ENCODE results near the gene SLC9A7.

Gene SLC9A7

DNA sequence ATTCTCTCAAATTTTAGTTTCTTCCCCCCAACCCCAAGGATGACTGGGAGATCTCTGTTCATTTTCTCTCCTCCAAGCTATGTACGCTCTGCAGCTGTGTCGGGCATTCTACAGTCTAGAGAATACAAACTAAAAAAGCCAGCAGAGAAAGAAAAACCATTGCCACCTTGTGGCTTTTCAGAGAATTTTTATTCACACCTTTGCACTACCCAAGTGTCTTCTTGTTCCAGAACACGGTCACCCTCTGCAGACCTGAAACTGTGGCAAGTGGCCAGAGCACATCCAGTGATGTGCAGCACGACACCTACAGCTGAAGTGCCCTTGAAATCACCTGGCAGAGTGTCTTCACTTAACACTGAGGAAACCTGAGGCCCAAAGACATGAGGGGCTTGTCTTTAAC, 116.8 kb downstream of the SLC9A7 start:
- peak; percentile 56 for DNase-seq

DNA sequence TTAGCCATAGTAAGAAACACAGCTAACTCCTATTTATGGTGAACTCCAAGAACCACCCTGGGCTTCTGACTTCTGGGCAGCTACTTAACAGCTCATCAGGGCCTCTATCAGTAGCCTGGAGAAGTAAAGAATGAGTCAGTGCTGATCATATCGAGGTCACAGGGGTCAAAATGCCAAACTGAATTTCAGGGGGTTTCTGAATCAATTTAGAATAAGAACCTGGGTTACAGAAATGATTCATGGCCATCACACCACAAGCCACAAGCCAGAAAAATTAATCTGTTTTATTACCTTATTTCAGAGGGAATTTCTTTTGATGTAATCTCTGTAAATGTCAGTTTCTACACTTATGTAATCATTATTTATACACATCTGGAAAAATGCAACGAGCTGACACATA, 121.0 kb downstream of the SLC9A7 start:
- DNase-seq: no peak

DNA sequence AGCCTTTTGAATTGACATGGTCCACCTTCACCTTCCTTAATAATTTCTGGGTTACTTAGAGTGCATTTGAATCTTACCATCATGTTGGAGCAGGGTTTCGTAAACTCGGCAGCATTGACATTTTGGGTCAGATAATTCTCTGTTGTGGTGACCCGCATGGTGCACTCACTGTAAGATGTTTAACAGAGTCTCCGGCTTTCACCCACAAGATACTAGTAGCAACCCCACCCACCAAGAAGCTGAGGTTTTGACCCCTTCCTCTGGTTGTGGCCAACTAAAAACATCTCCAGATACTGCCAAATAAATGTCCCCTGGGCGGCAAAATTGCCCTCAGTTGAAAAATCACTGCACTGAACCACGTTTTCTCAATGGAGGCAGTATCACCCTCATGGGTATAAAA, 122.7 kb downstream of the SLC9A7 start:
- no peak for DNase-seq

DNA sequence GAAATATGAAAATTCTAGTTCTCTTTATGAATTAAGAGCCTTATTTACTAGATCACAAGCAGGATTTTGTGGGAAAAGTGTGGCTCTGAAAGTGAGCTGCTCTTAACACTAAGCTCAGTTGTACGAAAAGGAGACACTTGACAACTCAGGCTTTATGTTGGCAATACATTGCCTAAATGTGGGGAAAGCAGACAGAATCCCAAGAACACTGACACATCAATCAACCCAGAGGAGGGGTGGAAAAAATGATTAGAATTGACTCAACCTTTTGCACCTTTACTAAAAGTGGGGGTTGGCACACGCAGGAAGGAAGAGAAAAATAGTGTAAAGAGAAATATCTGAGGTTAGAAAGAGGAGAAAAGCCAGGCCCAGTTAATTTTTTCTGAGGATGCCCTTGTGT, 123.7 kb downstream of the SLC9A7 start:
- DNase-seq: no peak

DNA sequence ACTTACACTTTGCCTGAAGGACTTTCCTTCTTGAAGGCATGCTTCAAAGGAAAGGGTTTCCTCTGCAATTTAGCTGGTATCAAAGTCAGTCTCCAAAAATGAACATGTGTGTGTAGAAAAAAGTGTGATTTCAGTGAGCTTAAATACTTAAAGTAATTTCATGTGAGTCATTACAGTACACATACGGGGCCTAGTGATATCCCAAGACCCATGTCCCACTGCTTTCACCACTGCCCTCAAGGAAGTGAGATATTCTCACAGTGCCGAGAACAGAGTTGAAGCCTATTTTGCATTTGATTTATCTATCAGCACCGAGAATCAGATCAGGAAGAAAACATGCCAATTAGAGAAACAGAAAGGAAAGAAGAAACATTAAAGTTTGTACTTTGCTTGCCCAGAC, 124.3 kb downstream of the SLC9A7 start:
- no peak for DNase-seq

DNA sequence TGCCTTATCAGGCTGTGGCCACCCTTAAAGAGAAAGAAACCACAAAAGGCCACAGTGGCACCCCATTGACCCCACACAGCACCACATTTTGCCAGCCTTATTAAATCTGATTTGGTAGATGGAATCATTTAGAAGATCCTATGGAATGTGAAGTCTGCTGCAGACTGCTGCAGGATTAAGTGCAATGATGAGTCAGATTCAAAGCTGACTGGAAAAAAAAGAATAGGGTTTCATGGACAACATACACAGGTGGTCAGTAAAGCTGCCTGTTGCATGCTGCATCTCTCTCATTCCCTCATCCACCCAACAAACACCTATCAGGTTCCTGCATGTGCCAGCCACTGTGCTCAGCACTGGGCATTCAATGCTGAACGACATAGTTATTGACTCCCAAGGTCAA, 128.8 kb downstream of the SLC9A7 start:
- no peak for DNase-seq

DNA sequence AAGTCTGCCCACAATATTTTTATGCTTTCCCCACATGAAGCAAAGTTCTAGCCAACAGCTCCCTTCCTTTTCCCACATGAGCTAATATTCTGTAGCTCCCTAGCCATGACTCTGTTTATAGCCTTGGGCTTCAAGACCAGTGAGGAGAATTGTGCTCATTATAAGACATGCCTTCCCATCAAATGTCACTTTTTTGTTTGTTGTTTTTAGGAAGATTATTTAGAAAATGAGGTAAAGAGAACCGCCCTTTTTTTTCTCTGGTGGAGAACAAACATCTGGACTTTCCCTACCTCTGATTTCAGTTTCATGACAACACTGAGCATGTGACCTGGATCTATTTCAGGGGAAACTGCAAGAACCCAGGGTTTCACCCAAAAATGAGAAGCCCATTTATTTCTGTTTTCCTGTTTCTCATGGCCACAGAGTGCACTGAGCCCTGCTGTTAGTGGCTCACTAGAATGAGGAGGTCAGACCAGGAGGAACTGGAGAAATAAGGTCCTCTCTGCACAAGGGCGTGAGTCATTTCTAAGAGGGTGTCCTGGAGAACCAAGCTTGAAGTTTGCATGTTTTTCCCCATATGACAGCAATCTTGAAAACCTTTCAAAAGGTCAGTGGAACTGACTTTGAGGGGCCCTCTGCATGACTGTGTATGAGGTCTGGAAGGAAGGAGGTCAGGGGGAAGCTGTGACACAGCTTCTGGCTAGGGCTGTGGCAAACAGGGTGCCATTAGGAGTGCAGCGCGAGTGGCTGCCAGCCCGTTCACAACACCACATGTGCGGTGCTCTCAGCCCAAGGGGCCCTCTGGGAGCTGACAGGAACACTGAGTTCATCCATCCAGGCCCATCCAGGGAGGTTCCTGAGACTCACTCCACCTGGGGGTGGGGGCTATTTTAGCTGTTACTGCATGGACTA, 130.2 kb downstream of the SLC9A7 start:
- DNase-seq: peak; percentile 15

DNA sequence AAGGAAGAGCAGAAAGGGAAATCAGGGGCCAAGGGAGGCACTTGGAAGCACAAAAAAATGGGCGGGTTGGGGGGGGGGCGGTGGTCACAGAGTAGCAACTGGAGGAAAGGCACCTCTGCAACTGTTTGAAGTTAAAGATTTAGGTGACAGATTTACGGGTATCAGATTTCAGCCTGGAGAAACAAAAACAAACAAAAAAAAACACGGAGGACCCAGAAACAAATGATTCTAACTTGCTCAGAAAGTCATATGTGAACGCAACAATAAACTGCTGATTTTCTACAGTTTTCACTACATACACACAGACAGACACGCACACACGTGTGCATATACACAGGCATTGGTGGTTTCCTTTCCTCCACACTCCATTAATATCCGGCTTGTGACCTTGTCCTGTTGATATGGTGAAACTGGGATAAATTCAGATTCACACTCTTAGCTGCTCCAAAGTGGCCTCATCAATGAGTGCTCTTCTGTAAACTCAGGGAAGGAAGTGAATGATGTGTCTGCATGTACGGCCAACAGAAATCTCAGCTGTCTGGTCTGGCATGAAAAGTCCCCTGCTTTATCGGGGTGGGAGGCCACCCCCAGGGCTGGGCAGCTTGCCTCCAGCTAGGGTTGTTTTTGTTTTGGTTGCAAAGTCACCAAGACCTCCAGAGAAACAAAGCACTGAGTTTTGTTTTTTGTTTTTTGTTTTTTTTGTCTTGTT, 131.1 kb downstream of the SLC9A7 start:
- no peak for DNase-seq

DNA sequence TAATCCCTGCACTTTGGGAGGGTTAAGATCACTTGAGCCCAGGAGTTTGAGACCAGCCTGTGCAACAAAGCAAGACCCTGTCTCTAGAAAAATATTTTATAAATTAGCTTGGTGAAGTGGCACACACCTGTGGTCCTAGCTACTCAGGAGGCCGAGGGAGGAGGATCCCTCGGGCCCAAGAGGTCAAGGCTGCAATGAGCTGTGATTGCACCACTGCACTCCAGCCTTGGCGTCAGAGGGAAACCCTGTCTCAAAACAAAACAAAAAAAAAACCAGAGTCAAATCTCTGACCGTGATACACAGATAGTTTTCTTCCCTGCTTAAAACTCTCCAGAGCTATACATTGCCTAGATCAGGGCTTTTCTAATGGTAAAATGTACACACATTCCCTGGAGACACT, 131.9 kb downstream of the SLC9A7 start:
- DNase-seq: no peak

DNA sequence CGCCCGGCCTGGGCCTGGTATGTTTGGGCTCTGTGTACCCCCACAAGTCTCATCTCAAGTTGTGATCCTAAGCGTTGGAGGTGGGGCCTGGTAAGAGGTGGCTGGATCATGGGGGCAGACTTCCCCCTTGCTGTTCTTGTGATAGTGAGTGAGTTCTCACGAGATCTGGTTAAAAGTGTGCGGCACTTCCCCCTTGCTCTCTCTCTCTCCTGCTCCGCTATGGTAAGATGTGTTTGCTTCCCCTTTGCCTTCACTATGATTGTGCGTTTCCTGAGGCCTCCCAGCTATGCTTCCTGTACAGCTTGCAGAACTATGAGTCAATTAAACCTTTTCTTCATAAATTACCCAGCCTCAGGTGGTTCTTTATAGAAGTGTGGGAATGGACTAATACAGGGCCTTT, 132.4 kb downstream of the SLC9A7 start:
- peak; percentile 34 for DNase-seq

DNA sequence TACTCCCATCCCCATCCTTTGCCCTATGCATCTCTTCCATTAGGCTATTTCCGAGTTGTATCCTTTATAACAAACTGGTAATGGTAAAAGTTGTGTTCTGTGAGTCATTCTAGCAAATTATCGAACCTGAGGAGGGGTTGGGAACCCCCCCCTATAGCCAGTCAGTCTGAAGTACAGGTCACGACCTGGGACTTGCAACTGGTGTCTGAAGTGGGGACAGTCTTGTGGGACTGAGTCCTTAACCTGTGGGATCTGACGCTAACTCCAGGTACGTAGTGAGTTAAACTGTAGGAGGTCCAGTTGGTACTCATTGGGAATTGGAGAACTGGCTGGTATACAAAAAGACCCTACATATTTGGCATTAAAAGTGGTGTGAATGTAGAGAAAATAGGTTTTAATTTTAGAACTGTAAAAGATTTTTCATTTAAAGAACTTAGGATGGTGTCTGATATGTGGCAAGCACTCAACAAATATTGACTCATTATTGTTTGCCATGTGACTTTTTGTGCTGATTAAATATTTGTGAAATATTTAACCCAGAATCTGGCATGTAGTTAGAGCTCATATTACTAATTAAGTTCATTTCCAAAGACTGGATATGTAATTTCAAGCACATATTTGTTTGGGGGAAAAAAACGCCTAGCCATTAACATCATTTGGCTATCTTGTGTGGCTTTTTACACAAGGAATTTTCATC, 134.7 kb downstream of the SLC9A7 start:
- DNase-seq: no peak

DNA sequence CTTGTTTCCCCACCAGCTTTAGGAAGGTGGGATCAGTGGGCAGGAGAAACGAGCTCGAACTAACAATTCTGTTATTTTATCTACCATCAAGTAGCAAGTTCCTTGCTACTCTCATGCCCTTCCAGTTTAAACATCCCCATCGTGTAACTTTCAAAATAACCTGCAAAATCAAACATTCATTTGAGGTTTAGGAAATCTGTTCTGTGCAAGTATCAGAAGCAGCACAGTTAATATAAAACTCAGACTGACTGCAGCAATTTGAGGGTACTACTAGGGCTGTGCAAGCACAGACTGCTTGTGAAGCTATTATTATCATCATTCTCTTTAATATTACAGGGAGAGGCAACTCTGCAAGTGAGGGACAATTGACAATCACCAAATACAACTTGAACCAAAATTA, 137.3 kb downstream of the SLC9A7 start:
- no peak for DNase-seq

DNA sequence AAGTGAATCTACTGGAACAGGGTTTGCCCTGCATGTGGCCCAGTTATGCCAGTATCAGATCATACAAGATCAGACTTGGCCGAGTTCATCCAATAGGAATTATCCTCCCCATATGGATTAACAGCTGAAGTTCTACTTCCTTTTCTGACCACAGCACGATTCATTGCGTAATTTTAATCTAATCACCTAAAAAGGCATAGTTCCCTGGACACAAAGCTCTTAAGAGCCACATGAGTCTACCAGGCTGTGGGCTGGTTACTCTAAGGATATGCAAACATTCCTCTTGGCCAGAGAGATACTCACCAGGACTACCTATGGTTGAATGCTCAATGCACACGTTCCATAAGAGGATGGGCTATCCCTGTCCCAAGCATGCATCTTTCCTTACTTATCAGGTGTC, 138.4 kb downstream of the SLC9A7 start:
- no peak for DNase-seq

DNA sequence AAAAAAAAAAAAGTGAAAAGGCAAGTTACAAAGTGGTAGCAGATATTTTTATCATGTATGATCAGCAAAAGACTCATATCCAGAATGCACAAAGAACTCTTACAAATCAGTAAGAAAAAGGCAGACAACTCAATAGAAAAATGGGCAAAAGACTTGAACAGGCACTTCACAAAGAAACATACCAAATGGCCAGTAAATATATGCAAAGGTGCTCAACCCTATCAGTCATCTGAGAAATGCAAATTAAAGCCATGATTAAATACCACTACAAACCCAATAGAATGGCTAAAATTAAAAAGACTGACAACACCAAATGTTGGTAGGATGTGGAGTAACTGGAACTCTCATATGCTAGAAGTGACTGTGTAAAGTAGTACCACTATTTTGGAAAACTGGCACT, 140.0 kb downstream of the SLC9A7 start:
- no peak for DNase-seq

DNA sequence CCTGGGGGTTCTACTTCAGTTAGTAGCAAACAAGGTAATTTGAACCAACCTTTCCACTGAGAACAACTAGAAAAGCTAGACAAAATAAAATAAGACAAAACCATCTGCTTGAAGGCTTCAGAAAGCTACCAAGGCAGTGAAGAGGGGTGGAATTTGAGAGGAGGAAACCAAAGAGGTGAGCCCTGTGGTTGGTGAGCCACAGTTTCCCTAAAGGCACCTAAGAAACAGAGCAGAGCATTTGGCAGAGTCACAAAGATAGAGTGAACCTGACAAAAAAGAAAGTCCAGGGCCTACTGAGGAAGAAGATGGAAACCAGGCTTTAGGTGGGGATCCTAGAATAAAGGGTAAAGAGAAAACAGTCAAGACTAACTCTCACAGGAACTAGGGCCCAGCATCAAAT, 141.0 kb downstream of the SLC9A7 start:
- no peak for DNase-seq

DNA sequence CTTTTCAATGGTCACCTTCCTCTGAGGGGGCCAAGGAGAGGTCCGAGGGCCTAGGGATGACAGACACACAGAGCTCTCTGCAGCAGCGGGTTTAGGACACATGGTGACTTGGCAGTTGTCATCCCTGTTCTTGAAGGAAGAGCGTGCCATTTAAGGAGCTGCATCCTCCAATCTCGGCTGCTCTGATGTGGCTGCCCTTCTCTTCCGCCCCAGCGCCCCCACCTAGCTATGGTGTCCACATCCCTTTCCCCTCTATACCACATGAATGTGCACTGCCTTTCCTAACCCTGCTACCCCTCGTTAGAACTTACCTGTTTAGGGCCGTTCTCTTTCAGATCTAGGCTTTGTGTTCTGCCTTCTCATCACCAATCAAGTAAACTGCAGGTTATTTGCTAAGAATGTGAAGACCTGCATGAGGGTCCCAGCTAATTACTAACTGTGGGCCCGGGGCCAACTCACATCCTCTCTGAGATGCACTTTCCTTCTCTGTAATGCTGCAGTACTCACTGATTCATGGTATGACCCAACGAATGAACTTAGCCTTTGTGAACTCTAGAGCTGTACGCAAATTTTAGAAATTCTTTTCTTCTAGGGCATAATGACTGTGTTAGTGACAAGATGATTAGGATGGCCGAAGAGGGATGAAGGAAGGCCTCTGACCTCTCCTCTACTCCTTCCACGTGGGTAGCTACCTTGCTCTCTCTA, 147.1 kb downstream of the SLC9A7 start:
- peak; percentile 53 for DNase-seq

DNA sequence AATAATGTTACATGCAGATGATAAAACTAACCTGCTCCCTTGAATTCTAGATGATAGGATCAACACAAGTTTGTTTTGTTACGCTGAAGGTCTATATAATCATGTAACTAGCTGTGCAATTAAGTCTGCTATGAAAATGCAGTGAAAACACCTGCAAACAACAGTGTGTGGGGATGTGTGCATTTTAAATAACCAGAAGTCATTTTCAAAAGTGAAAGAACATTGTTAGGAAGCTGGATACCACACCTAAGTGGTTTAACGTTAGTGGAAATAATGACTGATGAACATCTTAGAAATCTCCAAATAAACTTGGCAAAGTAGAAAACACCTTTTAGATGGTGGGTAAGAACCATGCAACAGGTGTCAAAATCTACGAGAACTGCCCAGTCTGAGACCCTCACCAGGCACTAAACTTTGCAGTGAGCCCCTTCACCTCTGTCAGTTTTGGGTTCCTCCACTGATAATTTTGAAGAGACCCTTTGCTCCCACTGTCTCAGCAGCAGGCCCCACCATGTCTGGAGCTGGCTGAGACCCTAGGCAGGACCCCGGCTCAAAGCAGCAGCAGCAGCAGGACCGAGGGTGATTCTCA, 148.8 kb downstream of the SLC9A7 start:
- DNase-seq: no peak

DNA sequence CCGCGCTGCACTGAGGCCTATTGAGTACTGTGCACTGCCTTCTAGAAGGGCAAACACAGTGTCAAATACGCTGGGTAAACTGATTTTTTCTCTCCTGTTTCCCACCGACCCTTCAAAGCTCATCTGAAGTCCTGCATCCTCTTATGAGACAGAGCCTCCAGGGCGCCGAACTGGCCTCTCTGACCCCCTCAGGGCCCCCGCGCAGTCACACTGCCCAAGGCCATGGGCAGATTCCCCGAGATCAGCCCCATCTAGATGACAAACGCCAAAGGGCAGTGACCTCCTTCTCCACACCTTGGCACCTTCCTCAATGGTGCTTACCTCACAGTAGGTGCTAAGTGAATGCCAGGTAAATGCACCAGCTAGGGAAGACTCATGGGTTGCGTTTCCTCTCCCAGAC, 151.0 kb downstream of the SLC9A7 start:
- no peak for DNase-seq

DNA sequence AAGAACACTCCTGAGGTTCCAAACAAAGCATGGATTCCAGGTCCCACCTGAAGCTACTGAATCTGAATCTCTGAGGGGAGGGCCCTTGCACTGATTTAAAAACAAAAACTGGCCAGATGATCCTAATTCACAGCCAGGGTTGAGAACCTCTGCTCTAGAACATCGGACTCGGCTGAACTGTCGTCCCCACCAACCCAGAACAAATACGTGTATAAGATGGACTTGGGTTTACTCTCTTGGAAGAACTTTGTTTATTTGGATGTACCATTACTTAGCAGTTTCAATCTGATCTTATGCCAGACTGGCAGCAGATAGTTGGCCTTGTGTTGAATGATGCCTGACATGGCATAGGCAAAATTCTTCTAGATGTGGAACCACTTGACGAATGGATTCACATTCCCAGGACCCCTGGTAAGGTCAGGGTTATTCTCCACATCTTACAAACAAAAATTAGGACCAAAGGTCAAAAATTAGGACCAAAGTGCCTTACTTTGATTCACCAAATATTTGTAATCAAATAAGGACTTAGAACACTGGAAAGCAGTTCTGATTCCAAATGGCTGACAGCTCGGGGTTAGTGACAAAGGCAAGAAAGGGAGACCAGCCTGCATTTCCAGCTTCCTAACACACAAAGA, 156.3 kb downstream of the SLC9A7 start:
- no peak for DNase-seq

DNA sequence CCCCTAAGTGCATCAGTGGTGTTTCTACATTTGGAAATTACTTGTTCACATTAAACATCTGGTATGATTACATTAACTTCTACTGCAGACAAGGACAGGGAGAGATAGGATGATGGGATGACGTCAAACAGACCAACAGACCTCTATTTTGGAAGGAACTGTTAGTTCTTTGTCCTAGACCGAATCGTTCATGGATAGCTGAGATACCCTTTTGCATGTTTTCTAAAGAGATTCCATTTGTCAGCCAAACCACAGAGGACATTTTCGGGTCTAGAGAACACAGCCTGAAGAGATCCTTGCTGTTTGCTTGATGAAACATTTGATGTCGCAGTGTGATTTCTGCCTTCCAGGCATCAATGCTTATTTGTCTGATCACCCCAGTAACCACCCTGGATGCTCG, 157.6 kb downstream of the SLC9A7 start:
- no peak for DNase-seq

DNA sequence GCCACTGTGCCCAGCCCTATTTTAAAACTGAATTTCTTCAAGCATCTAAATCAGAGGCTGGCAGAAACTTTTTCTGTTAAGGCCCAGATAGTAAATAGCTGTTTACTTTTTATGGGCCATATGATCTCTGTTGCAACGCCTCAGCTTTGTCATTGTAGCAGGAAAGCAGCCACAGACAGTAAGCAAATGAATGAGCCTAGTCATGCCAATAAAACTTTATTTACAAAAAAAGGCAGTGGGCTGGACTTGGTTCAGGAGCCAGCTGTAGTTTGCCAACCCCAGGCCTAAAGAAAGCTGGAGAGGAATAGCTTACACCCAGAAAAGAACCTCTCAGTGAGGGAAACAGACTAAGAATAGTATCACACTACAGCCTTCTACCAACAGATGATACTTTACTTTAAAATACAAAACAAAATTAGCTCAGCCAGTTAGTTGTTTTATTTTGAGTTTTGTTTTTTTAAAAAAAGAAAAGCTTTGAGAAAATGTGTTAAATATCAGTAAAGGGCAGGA, 159.8 kb downstream of the SLC9A7 start:
- no peak for DNase-seq

DNA sequence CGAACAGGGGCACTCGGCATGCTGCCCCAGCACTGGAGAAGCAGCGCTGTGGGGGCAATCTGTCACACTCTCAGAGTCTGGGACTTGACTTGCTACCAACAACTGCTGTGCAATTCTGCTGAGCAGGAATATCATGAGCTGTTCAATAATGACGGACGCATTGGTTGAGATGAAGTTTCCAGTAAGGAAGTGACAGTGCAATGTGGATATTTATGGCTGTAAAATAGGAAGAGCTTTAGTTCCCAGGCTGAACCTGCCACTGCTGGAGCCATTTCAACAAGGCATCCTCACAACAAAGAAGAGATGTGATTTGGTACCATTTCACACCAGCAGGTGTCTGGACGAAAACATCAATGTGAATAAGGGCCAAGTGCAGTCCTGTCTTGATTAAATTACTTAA, 161.1 kb downstream of the SLC9A7 start:
- DNase-seq: no peak
